HUES64 (cell line): ENCODE results near the gene TAS2R41. TPM values are rescaled to one million over a fixed set of nuclear protein-coding genes. Genes with fewer than 3 reads are reported as not detected.

ENCODE experiments used
- H3K27ac ChIP-seq: 2 replicates; pipeline ENCODE4 v1.7.0; 2013; ENCODE audit warnings: low read depth, low read length, inconsistent platforms
- H3K27me3 ChIP-seq: 2 replicates; pipeline ENCODE4 v1.6.1; 2013; ENCODE audit warnings: mild to moderate bottlenecking, low read length; ENCODE audit not compliant: insufficient read depth
- H3K36me3 ChIP-seq: 2 replicates; pipeline ENCODE4 v1.6.1; 2013; ENCODE audit warnings: mild to moderate bottlenecking, low read length; ENCODE audit not compliant: insufficient read depth
- H3K4me1 ChIP-seq: 2 replicates; pipeline ENCODE4 v1.6.1; 2013; ENCODE audit warnings: mild to moderate bottlenecking, low read length, moderate library complexity; ENCODE audit not compliant: insufficient read depth
- H3K4me3 ChIP-seq: 2 replicates; pipeline ENCODE4 v1.5.1; 2013; ENCODE audit warnings: mild to moderate bottlenecking, low read length, moderate library complexity
- H3K9ac ChIP-seq: 2 replicates; pipeline ENCODE4 v1.6.1; 2013; ENCODE audit warnings: mild to moderate bottlenecking, low read depth, low read length
- H3K9me3 ChIP-seq: 2 replicates; pipeline ENCODE4 v1.6.1; 2013; ENCODE audit warnings: low read depth, low read length; ENCODE audit not compliant: insufficient read depth
- WGBS: fragments of 150-250, 120-280 bp; methylation state at CpG from one replicate; pipeline ENCODE4 v1.1.7; 2013; ENCODE audit warnings: missing lambda C conversion rate; 5-methylcytosine and 5-hydroxymethylcytosine counted together
- polyA plus RNA-seq, 2 experiments: library from polyadenylated mRNA; stranded (reverse); fragments of 50-300 nt; gene quantifications; one replicate each; pipeline ENCODE4 v1.2.3, GENCODE V29; 2013

Gene TAS2R41
- not detected for polyA plus RNA-seq (2013, experiment 1 of 2)
- not detected for polyA plus RNA-seq (2013, experiment 2 of 2)

GRCh38 chr7:143477501-143478150 lies at the start of gene TAS2R41:
TAS2R41 (plus strand) TSS chr7:143477873; CDS start chr7:143477873, 0 bp downstream.
- WGBS: 78% methylated on average over 10 of the region's 10 CpGs
- Histone ChIP-seq H3K27me3 (no peaks in the 10 kb centered on the region), H3K9ac (no peak within 1 kb of the TSS), H3K36me3 (no peaks in the 10 kb centered on the region), H3K4me1 (no peaks in the 10 kb centered on the region), H3K9me3 (no peaks in the 10 kb centered on the region), H3K27ac (no peak within 1 kb of the TSS), H3K4me3 (no peak within 1 kb of the TSS)

DNA sequence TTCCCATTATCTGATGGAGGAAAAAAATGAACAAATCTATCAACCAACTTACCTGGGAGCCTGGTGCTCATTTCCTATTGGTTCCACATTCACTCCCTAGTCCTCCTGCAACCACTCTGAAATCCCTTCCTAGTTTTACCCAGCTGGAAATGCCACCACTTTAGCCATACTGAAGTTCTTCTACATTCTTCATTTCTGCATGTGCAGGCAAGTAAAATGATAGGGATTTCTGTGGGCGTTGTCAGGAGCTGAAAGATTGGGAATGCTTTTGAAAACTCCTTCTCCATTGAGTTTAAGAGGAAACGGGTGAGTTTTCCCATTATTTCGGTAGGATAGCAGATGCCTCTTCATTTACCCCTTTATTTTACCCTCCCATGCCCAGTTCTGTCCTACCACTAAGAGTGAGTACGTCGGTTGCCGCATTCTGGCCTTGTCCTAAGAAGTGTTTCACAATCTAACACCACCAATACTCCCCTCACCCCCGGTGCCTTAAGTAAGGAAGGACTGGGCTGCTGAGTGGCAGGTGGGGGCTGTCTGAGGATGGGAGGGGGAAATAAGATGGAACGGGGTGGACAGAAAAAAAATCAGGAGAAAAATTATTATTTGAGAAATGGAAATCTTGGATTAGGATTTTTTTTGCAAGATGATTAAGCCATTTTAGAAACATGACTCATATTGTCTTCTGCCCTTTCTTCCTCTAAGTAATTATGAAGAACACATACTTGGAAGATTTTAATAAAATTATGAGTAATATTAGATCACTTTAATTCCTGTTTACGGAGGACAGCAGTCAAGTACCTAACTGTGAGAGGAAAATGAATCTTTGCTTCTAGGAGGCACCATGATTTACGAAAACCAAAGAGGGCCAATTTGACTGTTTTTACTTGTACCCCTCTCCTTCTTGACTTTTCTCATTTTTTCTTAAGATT lies 47.6 kb upstream of the TAS2R41 start:
- Histone ChIP-seq H3K9ac (no peak overlapping the region), H3K9me3 (no peaks in the 10 kb centered on the region), H3K4me1 (no peaks in the 10 kb centered on the region), H3K4me3 (no peak overlapping the region), H3K27me3 (no peaks in the 10 kb centered on the region), H3K27ac (no peak overlapping the region), H3K36me3 (no peaks in the 10 kb centered on the region)
- 92% methylated on average over 10 of the region's 10 CpGs for WGBS

GRCh38 chr7:143431109-143431508 lies 46.6 kb upstream of the TAS2R41 start:
- WGBS: 85% methylated on average over 2 of the region's 2 CpGs
- Histone ChIP-seq H3K36me3 (no peaks in the 10 kb centered on the region), H3K27me3 (no peaks in the 10 kb centered on the region)

DNA sequence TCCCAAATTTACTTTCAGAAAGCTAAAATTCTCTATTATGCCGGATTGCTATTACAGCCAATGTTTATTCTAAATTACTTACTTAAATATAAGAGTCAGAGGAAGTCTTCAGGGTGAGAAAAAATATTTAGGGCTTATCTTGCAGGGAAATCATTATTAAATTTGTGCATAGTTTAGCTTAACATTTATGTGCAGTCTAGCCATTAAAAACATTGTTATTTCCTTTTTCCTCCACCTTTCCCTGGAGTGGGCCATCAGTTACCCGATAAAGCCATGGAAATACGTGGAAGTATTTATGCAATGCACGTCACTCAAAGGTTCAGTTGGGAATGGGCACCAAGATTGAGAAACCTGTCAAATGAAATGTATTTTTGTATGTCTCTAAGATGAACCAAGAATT lies 43.9 kb upstream of the TAS2R41 start:
- no peak overlapping the region for H3K27ac ChIP-seq
- H3K9me3 ChIP-seq: no peaks in the 10 kb centered on the region
- no peaks in the 10 kb centered on the region for H3K36me3 ChIP-seq
- no peak overlapping the region for H3K4me3 ChIP-seq
- peaks cover 14% of the 10 kb centered on the region; the same call in 1 of the 2 replicates for H3K4me1 ChIP-seq
- WGBS: 96% methylated on average over 3 of the region's 4 CpGs
- no peak overlapping the region for H3K9ac ChIP-seq
- no peaks in the 10 kb centered on the region for H3K27me3 ChIP-seq

More at GRCh38 chr7:143431109-143431508, 46.6 kb upstream of the TAS2R41 start:
- H3K4me3 ChIP-seq: no peak overlapping the region
- H3K9ac ChIP-seq: no peak overlapping the region
- H3K4me1 ChIP-seq: peaks cover 2% of the 10 kb centered on the region; the same call in 1 of the 2 replicates
- no peaks in the 10 kb centered on the region for H3K9me3 ChIP-seq
- no peak overlapping the region for H3K27ac ChIP-seq

- 95% methylated on average over 9 of the region's 9 CpGs for WGBS
- H3K4me3 ChIP-seq: no peak overlapping the region
- no peak overlapping the region for H3K27ac ChIP-seq
- no peaks in the 10 kb centered on the region for H3K36me3 ChIP-seq
- no peaks in the 10 kb centered on the region for H3K27me3 ChIP-seq
- H3K9ac ChIP-seq: no peak overlapping the region
- no peaks in the 10 kb centered on the region for H3K9me3 ChIP-seq
- peaks cover 14% of the 10 kb centered on the region; the same call in 1 of the 2 replicates for H3K4me1 ChIP-seq
These were observed 43.0 kb upstream of the TAS2R41 start for GRCh38 chr7:143434660-143435059.

- H3K27me3 ChIP-seq: no peaks in the 10 kb centered on the region
- H3K4me1 ChIP-seq: peaks cover 14% of the 10 kb centered on the region; the same call in 1 of the 2 replicates
- H3K9me3 ChIP-seq: no peaks in the 10 kb centered on the region
- H3K9ac ChIP-seq: no peak overlapping the region
- no peak overlapping the region for H3K27ac ChIP-seq
- no peaks in the 10 kb centered on the region for H3K36me3 ChIP-seq
- WGBS: 93% methylated on average over 2 of the region's 2 CpGs
- H3K4me3 ChIP-seq: no peak overlapping the region
These were observed 42.4 kb upstream of the TAS2R41 start for GRCh38 chr7:143435266-143435665.

- H3K27me3 ChIP-seq: no peaks in the 10 kb centered on the region
- no peak overlapping the region for H3K4me3 ChIP-seq
- H3K27ac ChIP-seq: no peak overlapping the region; the same call in 1 of the 2 replicates
- H3K9me3 ChIP-seq: no peaks in the 10 kb centered on the region
- H3K4me1 ChIP-seq: peaks cover 14% of the 10 kb centered on the region; the same call in 1 of the 2 replicates
- no peaks in the 10 kb centered on the region for H3K36me3 ChIP-seq
- no peak overlapping the region for H3K9ac ChIP-seq
- WGBS: 75% methylated on average over 3 of the region's 3 CpGs
These were observed 41.2 kb upstream of the TAS2R41 start for GRCh38 chr7:143436325-143436946.

DNA sequence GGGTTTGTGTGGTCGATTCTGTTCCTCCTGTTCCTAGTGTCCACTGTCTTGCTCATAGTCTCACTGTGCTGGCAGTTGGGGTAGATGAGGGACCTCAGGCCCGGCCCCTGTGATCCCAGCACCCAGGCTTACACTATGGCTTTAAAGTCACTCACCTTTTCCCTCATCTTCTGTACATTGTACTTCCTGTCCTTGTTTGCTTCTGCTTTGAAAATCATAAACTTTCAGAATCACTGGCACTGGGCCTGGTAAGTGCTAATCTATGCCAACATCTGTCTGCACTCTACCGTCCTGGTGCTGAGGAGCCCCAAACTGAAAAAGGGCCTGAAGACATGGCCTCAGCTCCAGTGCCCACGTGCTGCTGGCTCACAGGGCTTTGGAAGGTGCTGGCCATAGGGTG lies 40.1 kb upstream of the TAS2R41 start:
- no peaks in the 10 kb centered on the region for H3K36me3 ChIP-seq
- WGBS: 95% methylated on average over 4 of the region's 4 CpGs

DNA sequence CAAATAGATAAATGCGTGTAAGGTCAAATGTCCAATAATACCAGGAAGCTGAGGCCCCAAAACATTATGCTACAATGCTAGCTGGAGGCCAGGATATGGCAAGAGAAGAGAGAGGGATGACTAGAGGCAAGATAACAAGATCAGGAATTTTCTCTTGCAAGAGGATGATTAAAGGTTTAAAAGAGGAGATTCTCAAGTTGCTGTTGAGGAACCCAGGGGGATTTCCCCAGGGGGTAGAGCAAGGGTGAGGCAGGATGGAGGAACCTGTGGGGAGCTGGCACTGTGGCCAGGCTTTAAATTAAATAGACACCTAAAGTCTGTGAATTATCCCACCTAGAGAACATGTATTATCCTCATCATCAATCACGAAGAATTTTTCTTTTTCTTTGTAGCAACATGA lies 37.8 kb upstream of the TAS2R41 start:
- Histone ChIP-seq H3K27me3 (no peaks in the 10 kb centered on the region), H3K4me3 (no peak overlapping the region), H3K9ac (no peak overlapping the region), H3K36me3 (no peaks in the 10 kb centered on the region), H3K9me3 (no peaks in the 10 kb centered on the region), H3K4me1 (peaks cover 14% of the 10 kb centered on the region), H3K27ac (no peak overlapping the region)
- WGBS: 100% methylated on average over 2 of the region's 2 CpGs

More for the DNA sequence above, 40.1 kb upstream of the TAS2R41 start:
- H3K9me3 ChIP-seq: no peaks in the 10 kb centered on the region
- H3K4me1 ChIP-seq: peaks cover 14% of the 10 kb centered on the region; the same call in 1 of the 2 replicates
- no peak overlapping the region for H3K27ac ChIP-seq
- no peak overlapping the region for H3K9ac ChIP-seq
- H3K27me3 ChIP-seq: no peaks in the 10 kb centered on the region
- no peak overlapping the region for H3K4me3 ChIP-seq

- H3K9ac ChIP-seq: no peak within 1 kb of the TSS
- no peak within 1 kb of the TSS for H3K27ac ChIP-seq
- 83% methylated on average over 4 of the region's 4 CpGs for WGBS
- H3K9me3 ChIP-seq: no peaks in the 10 kb centered on the region
- H3K4me1 ChIP-seq: peaks cover 17% of the 10 kb centered on the region; the same call in 1 of the 2 replicates
- no peaks in the 10 kb centered on the region for H3K36me3 ChIP-seq
- H3K27me3 ChIP-seq: no peaks in the 10 kb centered on the region
- H3K4me3 ChIP-seq: no peak within 1 kb of the TSS
These were observed 34.5 kb upstream of the TAS2R41 start, which contains the start of gene TAS2R60 for GRCh38 chr7:143443153-143443552. TAS2R60 (plus strand) TSS chr7:143443453; CDS start chr7:143443453, 0 bp downstream.
